Activated effector memory CD4-positive, alpha-beta T cell treated with Interleukin-2 at 50 U/mL for 16 hours (primary cell): Measurements from ENCODE around the gene JAKMIP3.

Experiments used
- DNase-seq: peaks from one replicate; pipeline ENCODE4 v3.0.0-alpha.2; 2020

Gene JAKMIP3

GRCh38 chr10:132113766-132114365 is 48.1 kb downstream of the JAKMIP3 start:
- DNase-seq, result no peak

- no peak for DNase-seq
Measured at GRCh38 chr10:132114953-132115520, 49.3 kb downstream of the JAKMIP3 start.
